Naive thymus-derived CD4-positive, alpha-beta T cell (primary cell): ENCODE results near the gene CPLANE2. TPM values are rescaled to one million over a fixed set of nuclear protein-coding genes. Genes with fewer than 3 reads are reported as not detected.

Experiments
- ATAC-seq: fragments of 150-1000 bp; cut with Tn5 transposase; 2 replicates; pipeline ENCODE4 v1.10.0; 2021; ENCODE audit warnings: mild to moderate bottlenecking, moderate library complexity
- CTCF ChIA-PET: fragments of 350-600 bp; sonication (Branson Sonifier 250); formaldehyde crosslinking; loops from one replicate; lab custom pipeline; 2021; ENCODE audit warnings: antibody characterized with exemption; lab: Charles Lee
- POLR2A ChIA-PET: fragments of 350-600 bp; sonication (Branson Sonifier 250); formaldehyde crosslinking; loops from one replicate; lab custom pipeline; 2021; ENCODE audit warnings: antibody characterized with exemption, inconsistent platforms; lab: Charles Lee
- DNase-seq, 9 donors: peaks; one replicate each; pipeline versions ENCODE4 v3.0.0 to v3.0.0-alpha.2; 2020 to 2022; ENCODE audit warnings: mixed read lengths in 1 of 9
- H3K27ac ChIP-seq: one replicate; pipeline ENCODE4 v1.7.0; 2013; ENCODE audit warnings: mild to moderate bottlenecking, low read depth, low read length, moderate library complexity
- H3K27me3 ChIP-seq, 2 donors: one replicate each; pipeline ENCODE4 v1.7.0; 2013; ENCODE audit warnings: low read length in 2 of 2, mild to moderate bottlenecking in 2 of 2, moderate library complexity in 2 of 2; ENCODE audit not compliant: control insufficient read depth in 2 of 2, insufficient read depth in 2 of 2
- H3K36me3 ChIP-seq, 3 experiments: 1 replicate in 2 of 3; 2 replicates in 1 of 3; pipeline ENCODE4 v1.7.0; 2013; ENCODE audit warnings: low read length in 3 of 3, mild to moderate bottlenecking in 3 of 3, moderate library complexity in 1 of 3; ENCODE audit not compliant: insufficient read depth in 3 of 3, control insufficient read depth in 2 of 3
- H3K4me1 ChIP-seq, 2 donors: one replicate each; pipeline ENCODE4 v1.7.0; 2013; ENCODE audit warnings: low read length in 2 of 2, mild to moderate bottlenecking in 2 of 2, moderate library complexity in 1 of 2; ENCODE audit not compliant: control insufficient read depth in 2 of 2, insufficient read depth in 2 of 2
- H3K4me3 ChIP-seq: 2 replicates; pipeline ENCODE4 v1.7.0; 2013; ENCODE audit warnings: mild to moderate bottlenecking, low read length
- H3K9me3 ChIP-seq, 3 experiments: 1 replicate in 2 of 3; 2 replicates in 1 of 3; pipeline ENCODE4 v1.7.0; 2013; ENCODE audit warnings: low read length in 3 of 3; ENCODE audit not compliant: control insufficient read depth in 2 of 3
- H3K27ac Mint-ChIP-seq, 9 donors: one replicate each; pipeline ENCODE4 v1.8.0; 2020 to 2022; ENCODE audit warnings: mixed read lengths in 9 of 9, mild to moderate bottlenecking in 8 of 9, moderate library complexity in 5 of 9, inconsistent platforms in 2 of 9
- H3K27me3 Mint-ChIP-seq, 5 donors: one replicate each; pipeline ENCODE4 v1.8.0; 2021 to 2022; ENCODE audit warnings: mixed read lengths in 5 of 5, mild to moderate bottlenecking in 1 of 5
- H3K36me3 Mint-ChIP-seq, 5 donors: one replicate each; pipeline ENCODE4 v1.8.0; 2020 to 2022; ENCODE audit warnings: mixed read lengths in 5 of 5, mild to moderate bottlenecking in 3 of 5, inconsistent platforms in 1 of 5
- H3K4me1 Mint-ChIP-seq, 7 donors: one replicate each; pipeline ENCODE4 v1.8.0; 2020 to 2022; ENCODE audit warnings: mixed read lengths in 7 of 7, mild to moderate bottlenecking in 3 of 7, inconsistent platforms in 1 of 7
- H3K4me3 Mint-ChIP-seq, 10 donors: one replicate each; pipeline ENCODE4 v1.8.0; 2020 to 2022; ENCODE audit warnings: mild to moderate bottlenecking in 10 of 10, mixed read lengths in 10 of 10, moderate library complexity in 6 of 10, inconsistent platforms in 2 of 10
- H3K9me3 Mint-ChIP-seq, 11 donors: one replicate each; pipeline ENCODE4 v1.8.0; 2020 to 2022; ENCODE audit warnings: mixed read lengths in 11 of 11, mild to moderate bottlenecking in 4 of 11, inconsistent platforms in 1 of 11, moderate library complexity in 1 of 11
- intact Hi-C, 2 donors: fragments of 100-400 bp; cut with micrococcal nuclease; formaldehyde crosslinking; loops; one replicate each; pipeline ENCODE4 v1.15.1; 2023
- polyA plus RNA-seq, 2 donors: library from polyadenylated mRNA; unstranded; fragments of 300-500 nt; fragmentation: Illumina TruSeq; gene quantifications; one replicate each; pipeline ENCODE4 v1.2.3, GENCODE V29; 2021
- total RNA-seq, 6 experiments: library from RNA in 5 of 6; stranded (reverse) in 5 of 6; gene quantifications; 1 replicate in 5 of 6; 2 replicates in 1 of 6; pipeline ENCODE4 v1.2.3 and lab custom pipeline; 2021 to 2026

The CPLANE2 gene
- total and polyA plus RNA-seq, 7 experiments from 2014 or later: 3.0 to 11.4 (median 7.6) TPM

DNA sequence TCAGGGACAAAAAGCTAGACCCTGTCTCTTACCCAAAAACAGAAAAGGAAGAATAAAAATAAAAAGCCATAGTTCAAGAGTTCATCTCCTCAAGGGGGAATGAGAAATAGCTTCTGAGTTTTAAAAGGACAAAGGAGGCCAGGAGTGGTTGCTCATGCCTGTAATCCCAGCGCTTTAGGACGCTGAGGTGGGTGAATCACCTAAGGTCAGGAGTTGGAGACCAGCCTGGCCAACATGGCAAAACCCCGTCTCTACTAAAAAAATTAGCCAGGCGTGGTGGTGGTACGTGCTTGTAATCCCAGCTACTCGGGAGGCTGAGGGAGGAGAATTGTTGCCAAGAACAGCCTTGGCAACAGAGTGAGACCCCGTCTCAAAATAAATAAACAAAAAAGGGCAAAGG is 38.6 kb upstream of the CPLANE2 start:
- ATAC-seq (no peak), DNase-seq (no peak)
- no peak overlapping the region for H3K4me3 ChIP-seq
- H3K4me1 ChIP-seq: no peaks in the 10 kb centered on the region
- ChIA-PET CTCF (interaction anchor here (0.6 kb wide), 1 partner anchor 90 kb away, joined by 4 read pairs; no protein-coding TSS in a partner anchor), POLR2A (no interaction called here)
- Mint-ChIP-seq H3K9me3 (no peaks in the 10 kb centered on the region), H3K36me3 (peaks cover 3 to 23% (median 13%) of the 10 kb centered on the region in 5 donors), H3K27ac (no peak overlapping the region), H3K4me3 (no peak overlapping the region), H3K27me3 (no peaks in the 10 kb centered on the region), H3K4me1 (peaks cover 9 to 39% (median 29%) of the 10 kb centered on the region in 7 donors)
- intact Hi-C loops: no loop called here
- H3K9me3 ChIP-seq: no peaks in the 10 kb centered on the region
- no peak overlapping the region for H3K27ac ChIP-seq
- H3K36me3 ChIP-seq: peaks cover 0 to 5% (median 0%) of the 10 kb centered on the region in 3 experiments
- no peaks in the 10 kb centered on the region for H3K27me3 ChIP-seq

DNA sequence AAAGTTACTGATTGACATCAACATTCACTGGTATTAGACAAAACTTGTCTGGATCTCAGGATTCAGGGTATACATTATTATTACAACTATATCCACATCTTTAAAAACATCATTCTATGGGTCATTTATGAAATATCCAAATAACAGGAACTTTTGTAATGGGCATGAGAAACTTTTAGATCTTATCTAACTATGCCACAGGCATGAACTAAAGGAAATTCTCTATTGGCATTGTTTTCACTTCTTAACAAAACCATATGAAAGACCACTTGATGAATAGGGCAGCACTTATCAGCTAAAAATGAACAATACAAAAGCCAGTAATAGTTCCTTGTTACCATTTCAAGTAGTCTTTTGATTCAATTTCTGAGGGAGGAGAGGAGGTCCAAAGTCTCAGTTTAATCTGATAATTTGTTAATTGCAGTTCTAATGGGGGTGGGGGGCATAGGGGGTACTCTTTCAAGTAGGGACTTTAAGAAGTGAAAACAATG is 30.8 kb upstream of the CPLANE2 start:
- H3K4me1 Mint-ChIP-seq: peaks cover 6 to 47% (median 35%) of the 10 kb centered on the region in 7 donors
- no peaks in the 10 kb centered on the region for H3K36me3 ChIP-seq
- DNase-seq (no peak), ATAC-seq (no peak)
- CTCF ChIA-PET: no interaction called here
- no peaks in the 10 kb centered on the region for H3K27me3 Mint-ChIP-seq
- no peak overlapping the region for H3K4me3 Mint-ChIP-seq
- peaks cover 0 to 9% (median 6%) of the 10 kb centered on the region in 5 donors for H3K36me3 Mint-ChIP-seq
- H3K4me1 ChIP-seq: no peaks in the 10 kb centered on the region
- H3K9me3 Mint-ChIP-seq: no peaks in the 10 kb centered on the region
- H3K9me3 ChIP-seq: no peaks in the 10 kb centered on the region
- POLR2A ChIA-PET: no interaction called here
- peak overlapping the region in 6 of 9 donors; percentile 10 to 78 (median 34) for H3K27ac Mint-ChIP-seq
- intact Hi-C loops: no loop called here
- no peak overlapping the region for H3K4me3 ChIP-seq
- no peaks in the 10 kb centered on the region for H3K27me3 ChIP-seq
- H3K27ac ChIP-seq: no peak overlapping the region

DNA sequence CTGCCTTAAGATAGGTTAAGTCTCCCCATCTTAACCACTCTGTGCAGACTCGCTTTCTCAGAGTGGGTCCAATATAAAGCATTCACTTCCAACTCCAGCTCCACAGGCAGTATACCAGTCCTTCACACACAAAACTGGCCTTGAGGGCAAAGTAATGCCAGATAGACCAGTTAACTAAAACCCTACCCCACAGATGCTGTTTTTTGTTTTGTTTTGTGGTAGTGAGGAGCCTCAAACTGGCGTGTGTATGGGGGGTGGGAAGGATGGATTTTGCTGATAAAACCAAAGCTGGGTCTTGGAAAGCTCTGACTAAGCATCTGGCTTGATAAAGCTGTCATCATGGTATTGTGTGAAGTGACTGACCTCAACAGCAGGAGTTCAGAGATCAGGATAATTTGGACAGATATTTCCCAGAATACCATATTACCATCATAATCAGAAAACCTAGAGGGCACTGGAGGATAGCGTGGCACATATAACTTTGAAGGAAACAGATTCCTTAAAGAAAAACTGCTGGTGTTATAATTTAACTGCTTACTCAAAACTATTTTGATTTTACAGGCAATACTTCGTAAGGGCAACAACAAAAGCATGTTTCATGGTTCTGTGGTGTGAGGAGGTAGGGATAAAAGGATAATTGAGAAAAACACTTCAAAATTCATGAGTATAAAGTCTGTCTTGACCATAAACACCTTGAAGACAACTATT is 29.6 kb upstream of the CPLANE2 start:
- Histone ChIP-seq H3K27ac (no peak overlapping the region), H3K9me3 (no peaks in the 10 kb centered on the region), H3K4me1 (no peaks in the 10 kb centered on the region), H3K27me3 (no peaks in the 10 kb centered on the region), H3K4me3 (no peak overlapping the region), H3K36me3 (no peaks in the 10 kb centered on the region)
- no peak overlapping the region for H3K4me3 Mint-ChIP-seq
- no peaks in the 10 kb centered on the region for H3K27me3 Mint-ChIP-seq
- no peaks in the 10 kb centered on the region for H3K9me3 Mint-ChIP-seq
- ATAC-seq (no peak), DNase-seq (no peak)
- H3K27ac Mint-ChIP-seq: peak overlapping the region in 5 of 9 donors; percentile 7 to 78 (median 32)
- H3K36me3 Mint-ChIP-seq: peaks cover 0 to 9% (median 6%) of the 10 kb centered on the region in 5 donors
- intact Hi-C loops: no loop called here
- H3K4me1 Mint-ChIP-seq: peaks cover 6 to 43% (median 32%) of the 10 kb centered on the region in 7 donors
- CTCF ChIA-PET: interaction anchor here (0.6 kb wide), 1 partner anchor 529 kb away, joined by 3 read pairs; no protein-coding TSS in a partner anchor
- POLR2A ChIA-PET: no interaction called here

DNA sequence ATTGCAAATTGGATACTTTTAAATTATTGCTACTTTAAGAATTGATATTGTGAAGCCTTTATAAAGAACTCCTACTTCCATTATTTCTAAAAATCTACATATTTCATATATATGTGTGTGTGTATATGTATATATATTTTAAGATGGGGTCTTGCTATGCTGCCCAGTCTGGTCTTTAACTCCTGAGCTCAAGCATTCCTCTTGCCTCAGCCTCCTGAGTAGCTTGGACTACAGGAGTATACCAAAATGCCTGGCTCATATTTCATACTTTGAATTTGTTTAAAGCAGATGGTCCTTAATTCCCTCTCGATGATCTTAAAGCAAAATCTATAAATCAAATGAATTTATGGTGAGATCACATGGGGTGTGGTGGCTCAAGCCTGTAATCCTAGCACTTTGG is 25.1 kb upstream of the CPLANE2 start:
- no peaks in the 10 kb centered on the region for H3K36me3 Mint-ChIP-seq
- ChIA-PET POLR2A (interaction anchor here (1.0 kb wide), 1 partner anchor 18 kb away, joined by 3 read pairs; no protein-coding TSS in a partner anchor), CTCF (interaction anchor here (1.1 kb wide), 1 partner anchor 15 kb away, joined by 3 read pairs; no protein-coding TSS in a partner anchor)
- H3K9me3 ChIP-seq: no peaks in the 10 kb centered on the region
- intact Hi-C loops: no loop called here
- no peak overlapping the region for H3K27ac ChIP-seq
- H3K4me1 Mint-ChIP-seq: peaks cover 0 to 16% (median 9%) of the 10 kb centered on the region in 7 donors
- H3K27me3 ChIP-seq: no peaks in the 10 kb centered on the region
- H3K4me3 ChIP-seq: no peak overlapping the region
- H3K27me3 Mint-ChIP-seq: no peaks in the 10 kb centered on the region
- no peaks in the 10 kb centered on the region for H3K9me3 Mint-ChIP-seq
- H3K36me3 ChIP-seq: no peaks in the 10 kb centered on the region
- H3K4me3 Mint-ChIP-seq: no peak overlapping the region
- no peak for DNase-seq
- no peaks in the 10 kb centered on the region for H3K4me1 ChIP-seq
- no peak for ATAC-seq
- no peak overlapping the region for H3K27ac Mint-ChIP-seq

DNA sequence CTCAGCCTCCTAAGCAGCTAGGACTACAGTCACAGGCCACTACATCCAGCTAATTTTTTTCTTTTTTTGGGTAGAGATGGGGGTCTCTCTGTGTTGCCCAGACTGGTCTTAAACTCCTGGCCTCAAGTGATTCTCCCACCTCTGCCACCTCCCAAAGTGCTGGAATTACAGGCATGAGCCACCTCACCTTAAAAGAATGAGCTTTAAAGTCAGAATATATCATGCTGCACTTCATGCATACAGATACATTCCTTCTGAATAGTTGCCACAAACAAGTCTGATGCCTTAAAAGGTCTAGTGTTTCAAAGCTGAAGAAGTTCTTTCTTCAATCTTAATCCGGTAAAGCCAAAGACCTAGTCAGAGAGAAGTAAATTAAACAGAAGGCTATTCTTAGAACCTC is 23.8 kb upstream of the CPLANE2 start:
- POLR2A ChIA-PET: interaction anchor here (1.0 kb wide), 1 partner anchor 16 kb away, joined by 3 read pairs; no protein-coding TSS in a partner anchor
- Histone ChIP-seq H3K4me1 (no peaks in the 10 kb centered on the region), H3K4me3 (no peak overlapping the region), H3K36me3 (peaks cover 0 to 8% (median 3%) of the 10 kb centered on the region in 3 experiments), H3K9me3 (no peaks in the 10 kb centered on the region), H3K27ac (no peak overlapping the region), H3K27me3 (no peaks in the 10 kb centered on the region)
- intact Hi-C loops: no loop called here
- Mint-ChIP-seq H3K4me3 (no peak overlapping the region), H3K27ac (peak overlapping the region in 1 of 9 donors; percentile 49), H3K36me3 (peaks cover 0 to 5% (median 2%) of the 10 kb centered on the region in 5 donors), H3K9me3 (no peaks in the 10 kb centered on the region), H3K4me1 (peaks cover 0 to 8% (median 0%) of the 10 kb centered on the region in 7 donors), H3K27me3 (no peaks in the 10 kb centered on the region)
- DNase-seq: no peak
- CTCF ChIA-PET: interaction anchor here (0.7 to 1.1 kb wide), 2 partner anchors 181 to 658 kb away, joined by 4 to 5 read pairs; no protein-coding TSS in a partner anchor
- ATAC-seq: no peak

DNA sequence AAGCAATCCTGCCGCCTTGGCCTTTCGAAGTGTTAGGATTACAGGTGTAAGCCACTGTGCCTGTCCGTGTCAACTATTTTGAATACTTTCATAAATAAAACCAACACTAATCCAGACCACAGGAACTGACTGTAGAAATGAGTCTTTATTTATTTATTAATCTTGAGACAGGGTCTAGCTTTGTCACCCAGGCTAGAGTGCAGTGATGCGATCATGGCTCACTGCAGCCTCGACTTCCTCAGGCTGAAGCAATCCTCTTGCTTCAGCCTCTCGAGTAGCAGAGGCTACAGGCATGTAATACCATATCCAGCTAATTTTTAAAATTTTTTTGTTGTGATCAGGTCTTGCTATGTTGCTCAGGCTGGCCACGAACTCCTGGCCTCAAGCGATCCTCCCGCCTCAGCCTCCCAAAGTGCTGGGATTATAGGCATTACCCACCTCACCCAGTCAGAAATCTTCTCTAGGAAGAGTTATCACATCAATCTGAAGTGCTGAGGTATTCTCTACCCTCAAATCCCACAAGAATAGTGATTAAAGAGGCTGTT is 21.7 kb upstream of the CPLANE2 start:
- H3K4me3 Mint-ChIP-seq: no peak overlapping the region
- CTCF ChIA-PET: interaction anchor here (0.6 kb wide), 2 partner anchors 65 to 100 kb away, joined by 4 to 6 read pairs; no protein-coding TSS in a partner anchor
- no peaks in the 10 kb centered on the region for H3K27me3 Mint-ChIP-seq
- H3K9me3 ChIP-seq: no peaks in the 10 kb centered on the region
- H3K36me3 Mint-ChIP-seq: peaks cover 0 to 17% (median 12%) of the 10 kb centered on the region in 5 donors
- H3K4me1 ChIP-seq: no peaks in the 10 kb centered on the region
- H3K4me1 Mint-ChIP-seq: peaks cover 0 to 12% (median 0%) of the 10 kb centered on the region in 7 donors
- no peaks in the 10 kb centered on the region for H3K9me3 Mint-ChIP-seq
- intact Hi-C loops: no loop called here
- H3K36me3 ChIP-seq: peaks cover 0 to 29% (median 6%) of the 10 kb centered on the region in 3 experiments
- POLR2A ChIA-PET: interaction anchor here (0.7 kb wide), 1 partner anchor 21 kb away, joined by 4 read pairs; no protein-coding TSS in a partner anchor
- no peak overlapping the region for H3K4me3 ChIP-seq
- H3K27ac ChIP-seq: no peak overlapping the region
- peak overlapping the region in 5 of 9 donors; percentile 2 to 66 (median 52) for H3K27ac Mint-ChIP-seq
- ATAC-seq (no peak), DNase-seq (no peak)
- no peaks in the 10 kb centered on the region for H3K27me3 ChIP-seq
